Mesendoderm (in vitro differentiated cells): ENCODE data around the gene ACAP1.

Experiments used
- DNase-seq: peaks from one replicate; pipeline ENCODE4 v3.0.0; 2013
- H2AK5ac ChIP-seq: 2 replicates; pipeline ENCODE4 v1.6.1; 2013; ENCODE audit warnings: low read length, inconsistent platforms
- H2BK120ac ChIP-seq: 2 replicates; pipeline ENCODE4 v1.6.1; 2013; ENCODE audit warnings: low read depth, mild to moderate bottlenecking, low read length, moderate library complexity, mixed read lengths
- H2BK15ac ChIP-seq: replicated peaks from 2 replicates; pipeline ENCODE4 v1.6.1; 2013; ENCODE audit warnings: low read depth, mild to moderate bottlenecking, moderate library complexity
- H2BK5ac ChIP-seq: 2 replicates; pipeline ENCODE4 v1.6.1; 2013; ENCODE audit warnings: low read length, inconsistent platforms
- H3K18ac ChIP-seq: 2 replicates; pipeline ENCODE4 v1.6.1; 2013; ENCODE audit warnings: mild to moderate bottlenecking, low read length, mixed read lengths
- H3K23ac ChIP-seq: one replicate; pipeline ENCODE4 v1.6.1; 2013; ENCODE audit warnings: low read length
- H3K27ac ChIP-seq: 2 replicates; pipeline ENCODE4 v1.5.1; 2013; ENCODE audit warnings: low read depth, mild to moderate bottlenecking, inconsistent platforms, low read length, moderate library complexity
- H3K27me3 ChIP-seq: 2 replicates; pipeline ENCODE4 v1.6.1; 2013; ENCODE audit warnings: low read length, control low read depth, mild to moderate bottlenecking, inconsistent platforms; ENCODE audit not compliant: insufficient read depth, poor library complexity
- H3K36me3 ChIP-seq: 2 replicates; pipeline ENCODE4 v1.6.1; 2013; ENCODE audit warnings: low read length, inconsistent platforms; ENCODE audit not compliant: control insufficient read depth, insufficient read depth
- H3K4ac ChIP-seq: one replicate; pipeline ENCODE4 v1.6.1; 2013; ENCODE audit warnings: low read depth, mild to moderate bottlenecking, low read length, moderate library complexity
- H3K4me1 ChIP-seq: 2 replicates; pipeline ENCODE4 v1.6.1; 2013; ENCODE audit warnings: low read depth, low read length, inconsistent platforms; ENCODE audit not compliant: control insufficient read depth
- H3K4me2 ChIP-seq: 2 replicates; pipeline ENCODE4 v1.6.1; 2013; ENCODE audit warnings: low read length
- H3K4me3 ChIP-seq: 2 replicates; pipeline ENCODE4 v1.5.1; 2013; ENCODE audit warnings: mild to moderate bottlenecking, low read length
- H3K56ac ChIP-seq: one replicate; pipeline ENCODE4 v1.6.1; 2013; ENCODE audit warnings: low read length
- H3K79me1 ChIP-seq: 2 replicates; pipeline ENCODE4 v1.6.1; 2013; ENCODE audit warnings: low read length, inconsistent platforms
- H3K79me2 ChIP-seq: 2 replicates; pipeline ENCODE4 v1.6.1; 2013; ENCODE audit warnings: mild to moderate bottlenecking, low read length; ENCODE audit not compliant: control insufficient read depth, insufficient read depth
- H3K9ac ChIP-seq: 2 replicates; pipeline ENCODE4 v1.6.1; 2013; ENCODE audit warnings: low read length, inconsistent platforms
- H4K5ac ChIP-seq: one replicate; pipeline ENCODE4 v1.6.1; 2013; ENCODE audit warnings: low read length
- H4K8ac ChIP-seq: one replicate; pipeline ENCODE4 v1.6.1; 2013; ENCODE audit warnings: low read depth, mild to moderate bottlenecking, control low read depth, low read length, moderate library complexity
- WGBS: extraction: QIAGEN DNeasy Blood & Tissue Kit; methylation state at CpG from one replicate; pipeline ENCODE4 v1.1.7; 2013; ENCODE audit warnings: low lambda C conversion rate, missing lambda C conversion rate; ENCODE audit not compliant: insufficient coverage; ENCODE audit errors: extremely low coverage; 5-methylcytosine and 5-hydroxymethylcytosine counted together

Gene ACAP1

DNA sequence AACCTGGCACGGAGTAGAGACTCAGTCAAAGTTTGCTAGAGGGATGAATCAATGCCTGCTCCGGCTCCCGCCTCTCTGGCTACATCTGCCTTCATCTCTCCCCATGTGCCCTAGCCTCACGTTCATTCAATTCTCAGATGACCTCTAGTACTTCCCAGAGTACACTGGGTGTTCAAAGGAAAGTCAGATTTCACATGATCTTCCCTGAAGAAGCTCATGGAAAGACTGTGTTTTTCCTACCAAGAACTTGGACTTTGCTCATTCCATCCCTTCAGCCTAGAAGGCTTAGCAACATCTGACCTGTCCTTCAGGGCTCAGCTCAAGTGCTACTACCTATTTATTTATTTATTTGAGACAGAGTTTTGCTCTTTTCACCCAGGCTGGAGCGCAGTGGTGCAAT is 33.5 kb downstream of the ACAP1 start:
- no peak overlapping the region for H3K9ac ChIP-seq
- H3K4ac ChIP-seq: no peak overlapping the region
- WGBS: no CpG with 5 or more reads among the region's 5 CpGs
- no peak overlapping the region for H2BK15ac ChIP-seq
- no peak for DNase-seq
- no peak overlapping the region for H3K27ac ChIP-seq
- H3K56ac ChIP-seq: no peak overlapping the region
- no peak overlapping the region for H2BK120ac ChIP-seq
- H3K23ac ChIP-seq: no peak overlapping the region
- H2BK5ac ChIP-seq: no peak overlapping the region
- H3K4me3 ChIP-seq: no peak overlapping the region
- H3K36me3 ChIP-seq: no peaks in the 10 kb centered on the region
- H3K79me2 ChIP-seq: no peaks in the 10 kb centered on the region
- H4K8ac ChIP-seq: no peak overlapping the region
- H2AK5ac ChIP-seq: no peak overlapping the region
- H3K4me2 ChIP-seq: no peak overlapping the region
- no peaks in the 10 kb centered on the region for H3K79me1 ChIP-seq
- H4K5ac ChIP-seq: no peak overlapping the region
- no peaks in the 10 kb centered on the region for H3K4me1 ChIP-seq
- H3K18ac ChIP-seq: no peak overlapping the region
- no peaks in the 10 kb centered on the region for H3K27me3 ChIP-seq

DNA sequence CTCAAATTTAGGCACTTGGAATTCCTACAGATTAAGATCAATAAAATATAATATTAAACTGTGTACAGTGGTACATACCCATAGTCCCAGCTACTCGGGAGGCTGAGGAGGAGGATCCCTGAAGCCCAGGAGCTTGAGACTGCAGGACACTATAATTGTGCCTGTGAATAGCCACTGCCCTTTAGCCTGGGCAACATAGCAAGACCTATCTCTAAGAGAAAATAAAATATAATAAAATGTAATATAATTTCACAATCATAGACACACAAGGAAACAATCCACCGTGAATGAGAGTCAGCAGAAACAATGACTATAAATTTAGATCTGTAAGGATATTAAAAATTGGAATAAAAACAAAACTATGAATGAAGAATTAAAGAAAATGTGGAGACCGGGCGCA is 34.5 kb downstream of the ACAP1 start:
- DNase-seq: no peak
- H3K4me3 ChIP-seq: no peak overlapping the region
- no peak overlapping the region for H3K23ac ChIP-seq
- WGBS: no CpG with 5 or more reads among the region's 4 CpGs
- no peak overlapping the region for H2BK120ac ChIP-seq
- H3K4me2 ChIP-seq: no peak overlapping the region
- H3K27me3 ChIP-seq: no peaks in the 10 kb centered on the region
- H3K79me2 ChIP-seq: no peaks in the 10 kb centered on the region
- H3K56ac ChIP-seq: no peak overlapping the region
- no peak overlapping the region for H2BK5ac ChIP-seq
- H3K4ac ChIP-seq: no peak overlapping the region
- H2AK5ac ChIP-seq: no peak overlapping the region
- no peak overlapping the region for H4K5ac ChIP-seq
- no peak overlapping the region for H2BK15ac ChIP-seq
- H3K18ac ChIP-seq: no peak overlapping the region
- no peaks in the 10 kb centered on the region for H3K4me1 ChIP-seq
- no peaks in the 10 kb centered on the region for H3K36me3 ChIP-seq
- no peak overlapping the region for H3K9ac ChIP-seq
- H3K27ac ChIP-seq: no peak overlapping the region
- no peaks in the 10 kb centered on the region for H3K79me1 ChIP-seq
- H4K8ac ChIP-seq: no peak overlapping the region

- no peak for DNase-seq
- Histone ChIP-seq H3K79me2 (no peaks in the 10 kb centered on the region), H4K8ac (no peak overlapping the region), H3K36me3 (no peaks in the 10 kb centered on the region), H3K79me1 (no peaks in the 10 kb centered on the region), H3K56ac (no peak overlapping the region), H2BK15ac (no peak overlapping the region), H2BK120ac (no peak overlapping the region), H3K4ac (no peak overlapping the region), H2AK5ac (no peak overlapping the region), H3K9ac (no peak overlapping the region), H3K4me1 (no peaks in the 10 kb centered on the region), H4K5ac (no peak overlapping the region), H3K27ac (no peak overlapping the region), H3K23ac (no peak overlapping the region), H3K4me2 (no peak overlapping the region), H2BK5ac (no peak overlapping the region), H3K18ac (no peak overlapping the region), H3K27me3 (no peaks in the 10 kb centered on the region), H3K4me3 (no peak overlapping the region)
- no CpG with 5 or more reads among the region's 2 CpGs for WGBS
Observed at GRCh38 chr17:7374353-7374752, 38.0 kb downstream of the ACAP1 start.

DNA sequence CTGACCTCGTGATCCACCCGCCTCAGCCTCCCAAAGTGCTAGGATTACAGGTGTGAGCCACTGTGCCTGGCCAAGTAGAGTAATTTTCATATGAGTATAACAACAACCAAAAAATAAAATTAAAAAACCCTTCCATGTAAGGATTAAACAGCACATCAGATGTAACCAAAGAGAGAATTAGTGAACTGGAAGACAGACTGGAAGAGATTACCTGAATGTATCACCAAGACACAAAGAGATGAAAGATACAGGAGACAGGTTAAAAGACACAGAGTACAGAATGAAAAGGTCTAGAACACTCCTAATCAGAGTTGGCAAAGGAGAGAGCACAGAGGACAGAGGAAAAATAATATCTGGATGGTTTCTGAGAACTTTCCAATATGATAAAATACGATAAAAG is 42.8 kb downstream of the ACAP1 start:
- Histone ChIP-seq H3K9ac (no peak overlapping the region), H4K8ac (no peak overlapping the region), H4K5ac (no peak overlapping the region), H3K4me2 (no peak overlapping the region), H3K27me3 (no peaks in the 10 kb centered on the region), H3K4me1 (peaks cover 2% of the 10 kb centered on the region), H3K36me3 (no peaks in the 10 kb centered on the region), H3K79me2 (no peaks in the 10 kb centered on the region), H3K4ac (no peak overlapping the region), H2BK15ac (no peak overlapping the region), H2BK5ac (no peak overlapping the region), H3K23ac (no peak overlapping the region), H3K18ac (no peak overlapping the region), H3K4me3 (no peak overlapping the region), H3K79me1 (no peaks in the 10 kb centered on the region), H3K27ac (no peak overlapping the region), H3K56ac (no peak overlapping the region), H2AK5ac (no peak overlapping the region), H2BK120ac (no peak overlapping the region)
- DNase-seq: no peak
- WGBS: no CpG with 5 or more reads among the region's 3 CpGs

GRCh38 chr17:7380321-7380720 is 44.0 kb downstream of the ACAP1 start:
- Histone ChIP-seq H3K27me3 (no peaks in the 10 kb centered on the region), H3K79me2 (no peaks in the 10 kb centered on the region), H2BK120ac (no peak overlapping the region), H3K56ac (peak overlapping the region; percentile 83), H2AK5ac (no peak overlapping the region), H3K4ac (no peak overlapping the region), H3K4me3 (no peak overlapping the region), H3K36me3 (no peaks in the 10 kb centered on the region), H3K27ac (no peak overlapping the region), H3K23ac (no peak overlapping the region), H3K79me1 (no peaks in the 10 kb centered on the region), H3K18ac (no peak overlapping the region), H4K5ac (no peak overlapping the region), H2BK15ac (no peak overlapping the region), H2BK5ac (no peak overlapping the region), H3K4me2 (peak overlapping the region; percentile 39), H3K4me1 (peaks cover 2% of the 10 kb centered on the region), H4K8ac (no peak overlapping the region), H3K9ac (peak overlapping the region; percentile 74)
- peak; percentile 46 for DNase-seq
- no CpG with 5 or more reads among the region's 7 CpGs for WGBS

- peak within 1 kb of the TSS; percentile 72 for H2AK5ac ChIP-seq
- H3K4me2 ChIP-seq: peak within 1 kb of the TSS; percentile 65
- peak within 1 kb of the TSS; percentile 83 for H3K56ac ChIP-seq
- no CpG with 5 or more reads among the region's 52 CpGs for WGBS
- peak within 1 kb of the TSS; percentile 26 for H3K4ac ChIP-seq
- H3K27me3 ChIP-seq: no peaks in the 10 kb centered on the region
- H3K4me1 ChIP-seq: peaks cover 2% of the 10 kb centered on the region
- no peaks in the 10 kb centered on the region for H3K79me2 ChIP-seq
- no peak within 1 kb of the TSS for H2BK120ac ChIP-seq
- no peaks in the 10 kb centered on the region for H3K36me3 ChIP-seq
- no peak within 1 kb of the TSS for H4K8ac ChIP-seq
- no peaks in the 10 kb centered on the region for H3K79me1 ChIP-seq
- peak within 1 kb of the TSS; percentile 37 for H3K4me3 ChIP-seq
- no peak within 1 kb of the TSS for H3K27ac ChIP-seq
- H3K23ac ChIP-seq: peak within 1 kb of the TSS; percentile 66
- DNase-seq: peak; percentile 47
- H3K18ac ChIP-seq: peak within 1 kb of the TSS; percentile 15
- no peak within 1 kb of the TSS for H4K5ac ChIP-seq
- no peak within 1 kb of the TSS for H2BK5ac ChIP-seq
- H3K9ac ChIP-seq: peak within 1 kb of the TSS; percentile 74
- no peak within 1 kb of the TSS for H2BK15ac ChIP-seq
Observed at GRCh38 chr17:7380855-7381683, 44.7 kb downstream of the ACAP1 start, which contains the start of gene TNK1. Gene TNK1, plus strand, starts transcription at chr17:7381089. Its CDS starts 1,838 bp downstream, at chr17:7382927.
